HCT116 (cell line): Measurements from ENCODE around the gene CELF2. TPM values are rescaled to one million over a fixed set of nuclear protein-coding genes. Genes with fewer than 3 reads are reported as not detected.

ENCODE experiments used
- ATAC-seq: fragments of 200-7000 bp; cut with Tn5 transposase; 2 replicates; pipeline ENCODE4 v1.9.1; 2020; ENCODE audit warnings: mild to moderate bottlenecking, moderate library complexity
- BruUV-seq: library from RNA; stranded (reverse); fragments of 400-500 nt; replicated peaks from 2 replicates; lab custom pipeline; 2021; lab: Mats Ljungman, UMichigan
- CTCF ChIA-PET: fragments of 300-600 bp; sonication (Branson Sonifier 250); formaldehyde crosslinking; loops from one replicate; lab custom pipeline; 2021; ENCODE audit warnings: antibody characterized with exemption; lab: Charles Lee
- POLR2A ChIA-PET: fragments of 300-600, 350-600 bp; sonication (Branson Sonifier 250); formaldehyde crosslinking; loops from one replicate; lab custom pipeline; 2021; ENCODE audit warnings: antibody characterized with exemption; lab: Charles Lee
- RAD21 ChIA-PET, 2 experiments: fragments of 300-600 bp; sonication (Branson Sonifier 250); formaldehyde crosslinking; loops; one replicate each; lab custom pipeline; 2023; ENCODE audit warnings: low total read pairs in 2 of 2; ENCODE audit not compliant: uncharacterized antibody in 2 of 2, unreplicated experiment in 2 of 2, low non-redundant PET in 1 of 2; lab: Charles Lee
- DNase-seq: peaks from one replicate; pipeline ENCODE4 v3.0.0-alpha.2; 2010; ENCODE audit warnings: low read depth, low spot score
- H2AFZ ChIP-seq: fragments of 200-600 bp; shearing (Covaris generic), sonication (generic); 2 replicates; pipeline ENCODE4 v1.6.1; 2017; ENCODE audit warnings: low read depth, mixed run types, mixed read lengths, antibody characterized with exemption, low read length; ENCODE audit not compliant: poor library complexity, severe bottlenecking
- H3K27ac ChIP-seq: 2 replicates; pipeline ENCODE4 v1.5.1; 2012; ENCODE audit warnings: low read depth, low read length
- H3K27me3 ChIP-seq: fragments of 200-600 bp; sonication (generic); 2 replicates; pipeline ENCODE4 v1.6.1; 2016; ENCODE audit warnings: mixed run types, low read length, mixed read lengths; ENCODE audit not compliant: insufficient read depth
- H3K36me3 ChIP-seq, 2 experiments: fragments of 200-500 bp in 1 of 2; fragments of 200-600 bp in 1 of 2; sonication (Bioruptor generic) in 1 of 2; sonication (generic) in 1 of 2; 2 replicates each; pipeline versions ENCODE4 v1.5.1 to v1.6.1; 2014 to 2016; ENCODE audit warnings: low read length in 2 of 2, inconsistent platforms in 1 of 2, mixed read lengths in 1 of 2, mixed run types in 1 of 2; ENCODE audit not compliant: insufficient read depth in 2 of 2, control insufficient read depth in 1 of 2
- H3K4me1 ChIP-seq, 2 experiments: fragments of 200-600 bp in 1 of 2; sonication (generic) in 1 of 2; 2 replicates each; pipeline versions ENCODE4 v1.5.1 to v1.6.1; 2012 to 2017; ENCODE audit warnings: low read length in 2 of 2, inconsistent platforms in 1 of 2, mild to moderate bottlenecking in 1 of 2, mixed read lengths in 1 of 2, mixed run types in 1 of 2, moderate library complexity in 1 of 2; ENCODE audit not compliant: insufficient read depth in 2 of 2, control insufficient read depth in 1 of 2
- H3K4me2 ChIP-seq: fragments of 200-600 bp; sonication (generic); 2 replicates; pipeline ENCODE4 v1.6.1; 2017; ENCODE audit warnings: mixed run types, low read length, mixed read lengths
- H3K4me3 ChIP-seq, 2 experiments: fragments of 200-600 bp in 1 of 2; sonication (generic) in 1 of 2; replicated peaks in 1 of 2; 2 replicates each; pipeline ENCODE4 v1.5.1; 2011 to 2016; ENCODE audit warnings: low read length in 2 of 2, control low read depth in 1 of 2, low read depth in 1 of 2, mild to moderate bottlenecking in 1 of 2, mixed read lengths in 1 of 2, mixed run types in 1 of 2
- H3K79me2 ChIP-seq: fragments of 200-600 bp; sonication (generic); 2 replicates; pipeline ENCODE4 v1.6.1; 2017; ENCODE audit warnings: mild to moderate bottlenecking, mixed run types, low read length, moderate library complexity, mixed read lengths; ENCODE audit not compliant: insufficient read depth
- H3K9ac ChIP-seq: fragments of 200-600 bp; sonication (generic); 2 replicates; pipeline ENCODE4 v1.6.1; 2016; ENCODE audit warnings: low read length, mixed read lengths
- H3K9me2 ChIP-seq: fragments of 200-600 bp; sonication (generic), shearing (Covaris generic); 2 replicates; pipeline ENCODE4 v1.6.1; 2017; ENCODE audit warnings: mixed run types, mild to moderate bottlenecking, moderate library complexity; ENCODE audit not compliant: insufficient read depth
- H3K9me3 ChIP-seq, 2 experiments: fragments of 200-500 bp in 1 of 2; fragments of 200-600 bp in 1 of 2; sonication (Bioruptor generic) in 1 of 2; sonication (generic) in 1 of 2; 2 replicates each; pipeline ENCODE4 v1.6.1; 2014 to 2017; ENCODE audit warnings: low read length in 2 of 2, mixed read lengths in 2 of 2, inconsistent platforms in 1 of 2, low read depth in 1 of 2, mild to moderate bottlenecking in 1 of 2, mixed run types in 1 of 2, moderate library complexity in 1 of 2; ENCODE audit not compliant: control insufficient read depth in 1 of 2, insufficient read depth in 1 of 2
- H4K20me1 ChIP-seq: fragments of 200-600 bp; sonication (generic), shearing (Covaris generic); 2 replicates; pipeline ENCODE4 v1.6.1; 2017; ENCODE audit warnings: mixed run types, mild to moderate bottlenecking, moderate library complexity; ENCODE audit not compliant: insufficient read depth
- ATF3 ChIP-seq: IDR thresholded peaks from 2 replicates; pipeline ENCODE4 v1.6.1; 2012
- CBX3 ChIP-seq: IDR thresholded peaks from 2 replicates; pipeline ENCODE4 v1.6.1; 2012; ENCODE audit warnings: low read depth
- CTCF ChIP-seq, 3 experiments: fragments of 200-600 bp in 1 of 3; sonication (generic) in 1 of 3; IDR thresholded peaks in 2 of 3; conservative IDR thresholded peaks in 1 of 3; 2 replicates each; pipeline ENCODE4 v1.5.1; 2012 to 2017; ENCODE audit warnings: low read depth in 2 of 3, low read length in 2 of 3, antibody characterized with exemption in 1 of 3, borderline replicate concordance in 1 of 3, control low read depth in 1 of 3, mild to moderate bottlenecking in 1 of 3, mixed read lengths in 1 of 3, mixed run types in 1 of 3, moderate library complexity in 1 of 3; ENCODE audit not compliant: insufficient read depth in 1 of 3
- EGR1 ChIP-seq: IDR thresholded peaks from 2 replicates; pipeline ENCODE4 v1.6.1; 2012; ENCODE audit warnings: low read depth
- ELF1 ChIP-seq: IDR thresholded peaks from 2 replicates; pipeline ENCODE4 v1.6.1; 2012; ENCODE audit warnings: low read depth, borderline replicate concordance
- JUND ChIP-seq: IDR thresholded peaks from 2 replicates; pipeline ENCODE4 v1.6.1; 2012
- POLR2A ChIP-seq: IDR thresholded peaks from 2 replicates; pipeline ENCODE4 v1.7.0; 2011; ENCODE audit warnings: borderline replicate concordance; ENCODE audit not compliant: insufficient read depth, insufficient read length; ENCODE audit errors: extremely low read depth
- POLR2AphosphoS5 ChIP-seq: IDR thresholded peaks from 2 replicates; pipeline ENCODE4 v1.6.1; 2011; ENCODE audit warnings: mild to moderate bottlenecking, low read depth, low read length, moderate library complexity
- RAD21 ChIP-seq: IDR thresholded peaks from 2 replicates; pipeline ENCODE4 v1.6.1; 2012; ENCODE audit warnings: low read depth, mild to moderate bottlenecking
- REST ChIP-seq: IDR thresholded peaks from 2 replicates; pipeline ENCODE4 v1.6.1; 2012; ENCODE audit warnings: low read depth
- SP1 ChIP-seq: IDR thresholded peaks from 2 replicates; pipeline ENCODE4 v1.6.1; 2012; ENCODE audit warnings: low read depth
- TCF7L2 ChIP-seq: IDR thresholded peaks from 2 replicates; pipeline ENCODE4 v1.7.0; 2011; ENCODE audit warnings: borderline replicate concordance, inconsistent platforms; ENCODE audit not compliant: insufficient read depth, insufficient read length; ENCODE audit errors: extremely low read depth
- YY1 ChIP-seq: IDR thresholded peaks from 2 replicates; pipeline ENCODE4 v1.6.1; 2011; ENCODE audit warnings: low read length, low read depth, moderate library complexity, mild to moderate bottlenecking; ENCODE audit not compliant: insufficient replicate concordance; ENCODE audit errors: extremely low read depth
- ZBTB33 ChIP-seq: IDR thresholded peaks from 2 replicates; pipeline ENCODE4 v1.6.1; 2011; ENCODE audit warnings: mild to moderate bottlenecking, low read length, moderate library complexity; ENCODE audit not compliant: insufficient replicate concordance; ENCODE audit errors: extremely low read depth
- ZFX ChIP-seq: fragments of 450-650 bp; IDR thresholded peaks from 2 replicates; pipeline ENCODE4 v1.6.1; 2017
- ZNF274 ChIP-seq: fragments of 200-500 bp; sonication (Bioruptor generic); IDR thresholded peaks from 2 replicates; pipeline ENCODE4 v1.6.1; 2014; ENCODE audit warnings: mild to moderate bottlenecking, low read depth, low read length, inconsistent platforms
- intact Hi-C: fragments of 100-400 bp; cut with micrococcal nuclease; formaldehyde crosslinking; loops from 2 replicates; pipeline ENCODE4 v1.10.0; 2022
- total RNA-seq: library from RNA; stranded (reverse); gene quantifications from one replicate; pipeline ENCODE4 v1.2.1, GENCODE V29; 2021; ENCODE audit not compliant: unreplicated experiment
- TF ChIP-seq, protein P1 (sequence below): IDR thresholded peaks from 2 replicates; pipeline ENCODE4 v1.6.1; 2012

Gene CELF2
- total RNA-seq, 1 experiment from 2014 or later: 0.66 TPM

GRCh38 chr10:11002485-11002884 lies 15.2 kb upstream of the CELF2 start:
- no peaks in the 10 kb centered on the region for H3K79me2 ChIP-seq
- RAD21 ChIA-PET: no interaction called here
- H3K4me1 ChIP-seq: no peaks in the 10 kb centered on the region
- H3K27me3 ChIP-seq: no peaks in the 10 kb centered on the region
- no peak for ATAC-seq
- no peak overlapping the region for H2AFZ ChIP-seq
- H3K9ac ChIP-seq: no peak overlapping the region
- no peak overlapping the region for H3K4me3 ChIP-seq
- intact Hi-C loops: no loop called here
- no peaks in the 10 kb centered on the region for H4K20me1 ChIP-seq
- BruUV-seq: no TSS peak
- no peak for TF ChIP-seq YY1
- TF ChIP-seq CBX3: no peak
- no peak for TF ChIP-seq POLR2AphosphoS5
- no peak for TF ChIP-seq ZBTB33
- no peak for TF ChIP-seq POLR2A
- no peak for TF ChIP-seq ATF3
- no peak for TF ChIP-seq TCF7L2
- TF ChIP-seq ZFX: no peak
- no peak for TF ChIP-seq ELF1
- TF ChIP-seq SP1: no peak
- TF ChIP-seq ZNF274: no peak
- TF ChIP-seq, protein P1, sequence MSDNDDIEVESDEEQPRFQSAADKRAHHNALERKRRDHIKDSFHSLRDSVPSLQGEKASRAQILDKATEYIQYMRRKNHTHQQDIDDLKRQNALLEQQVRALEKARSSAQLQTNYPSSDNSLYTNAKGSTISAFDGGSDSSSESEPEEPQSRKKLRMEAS: no peak
- TF ChIP-seq CTCF (IDR thresholded peaks at IDR 0.05 in 2 of 3, conservative IDR thresholded peaks at IDR 0.05 in 1 of 3; ENCODE audit: borderline replicate concordance in 1 of 3, insufficient read depth in 1 of 3, low read depth in 2 of 3, low read length in 2 of 3): no peak
- no peak for TF ChIP-seq EGR1
- no peak for TF ChIP-seq JUND
- TF ChIP-seq RAD21: no peak
- TF ChIP-seq REST: no peak
- H3K27ac ChIP-seq: no peak overlapping the region
- H3K9me3 ChIP-seq: peaks cover 0 to 9% of the 10 kb centered on the region in 2 experiments; a peak in 2 of 4 replicates
- no peak overlapping the region for H3K4me2 ChIP-seq
- H3K36me3 ChIP-seq: no peaks in the 10 kb centered on the region
- DNase-seq: no peak
- no peaks in the 10 kb centered on the region for H3K9me2 ChIP-seq
- POLR2A ChIA-PET: no interaction called here
- CTCF ChIA-PET: no interaction called here
